ENCODE results near the gene SORL1.

The SORL1 gene

DNA sequence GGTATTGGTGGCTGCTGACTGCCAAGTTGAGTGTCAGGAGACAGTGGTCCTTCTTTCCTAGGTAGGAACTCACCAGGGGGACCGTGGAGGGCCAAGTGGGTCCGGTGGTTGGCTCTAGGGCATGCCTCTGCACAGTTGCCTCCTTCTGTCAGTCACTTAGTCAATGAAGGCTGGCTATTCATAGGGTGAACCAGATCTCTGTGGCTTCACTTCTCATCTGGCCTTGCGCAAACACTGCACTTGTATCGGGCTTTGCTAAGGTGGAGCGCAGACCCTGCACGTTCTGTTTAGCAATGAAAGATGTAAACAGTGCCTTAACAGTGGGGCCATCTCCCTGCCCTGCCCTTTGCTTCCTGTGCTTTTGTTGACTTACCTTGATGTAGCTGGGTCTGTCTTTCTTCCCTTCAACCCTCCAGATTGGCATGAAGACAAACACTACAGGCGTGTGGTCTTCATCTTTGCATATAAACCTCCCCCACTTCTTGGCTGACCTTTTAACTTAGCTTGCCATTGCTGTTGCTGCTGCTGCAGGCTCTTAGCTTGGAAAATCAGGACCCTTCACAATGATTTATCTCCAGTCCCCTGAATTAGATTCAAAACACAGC is 7.4 kb downstream of the SORL1 start:
- TF ChIP-seq CTCF (IDR thresholded peaks at IDR 0.05): no peak

GRCh38 chr11:121460941-121461514 is 8.9 kb downstream of the SORL1 start:
- TF ChIP-seq CTCF (IDR thresholded peaks at IDR 0.05): no peak

GRCh38 chr11:121461843-121462242 is 9.7 kb downstream of the SORL1 start:
- no peak for TF ChIP-seq CTCF (IDR thresholded peaks at IDR 0.05)

DNA sequence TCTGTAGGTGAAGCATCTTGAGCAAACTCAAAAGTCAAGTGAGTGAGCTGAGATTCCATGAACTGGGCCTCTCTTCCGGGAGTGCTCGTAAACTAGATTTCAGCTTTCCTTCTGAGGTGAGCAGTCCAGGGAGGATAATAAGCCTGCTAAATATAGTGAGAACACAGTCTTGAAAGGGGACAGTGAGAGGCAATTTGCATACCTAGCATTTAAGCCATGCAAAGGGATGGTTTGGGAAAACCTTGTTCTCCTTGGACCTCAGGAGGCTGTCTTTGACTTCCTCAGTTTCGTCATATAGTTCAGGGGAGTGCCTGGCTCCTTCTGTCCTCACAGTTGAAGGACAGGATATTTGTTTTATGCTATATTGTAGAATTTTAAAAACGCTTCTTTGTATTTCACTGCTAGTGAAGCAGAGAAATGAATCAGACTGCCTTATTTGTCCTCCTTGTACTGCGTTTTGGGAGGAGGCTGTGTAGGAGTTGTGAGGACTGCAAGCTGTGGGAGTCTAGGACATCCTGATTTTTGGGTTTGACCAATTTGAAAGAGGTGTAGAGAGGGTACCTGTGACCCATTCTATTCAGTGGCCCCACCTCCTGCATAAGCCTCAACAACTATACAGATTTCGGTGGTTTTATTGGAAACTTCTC is 11.7 kb downstream of the SORL1 start:
- TF ChIP-seq CTCF (IDR thresholded peaks at IDR 0.05): no peak

- no peak for TF ChIP-seq CTCF (IDR thresholded peaks at IDR 0.05)
Measured at GRCh38 chr11:121464352-121464946, 12.3 kb downstream of the SORL1 start.

DNA sequence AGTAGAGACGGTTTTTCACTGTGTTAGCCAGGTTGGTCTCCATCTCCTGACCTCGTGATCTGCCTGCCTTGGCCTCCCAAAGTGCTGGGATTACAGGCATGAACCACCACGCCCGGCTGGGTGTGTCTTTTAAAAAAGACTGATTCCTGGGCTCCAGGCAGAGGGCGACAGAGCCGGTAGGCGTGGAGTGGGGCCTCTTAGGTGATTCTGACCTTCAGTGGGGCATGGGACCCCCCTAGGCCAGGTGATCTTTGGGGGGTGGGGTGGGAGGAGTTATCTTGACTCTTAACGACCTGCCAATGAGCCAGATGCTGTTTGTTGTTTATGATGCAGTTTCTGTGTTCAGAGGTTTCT is 13.6 kb downstream of the SORL1 start:
- no peak for TF ChIP-seq CTCF (IDR thresholded peaks at IDR 0.05)

- no peak for TF ChIP-seq CTCF (IDR thresholded peaks at IDR 0.05)
Measured at GRCh38 chr11:121466063-121466794, 14.1 kb downstream of the SORL1 start.
